Tibial nerve (tissue), 3 donors: ENCODE results near the gene LDAH.

Experiments
- CTCF ChIP-seq, 5 experiments: fragments of 200-600 bp in 3 of 5; fragments of 450-650 bp in 2 of 5; sonication (generic) in 3 of 5; IDR thresholded peaks; one replicate each; pipeline ENCODE4 v1.5.1; 2016 to 2019; ENCODE audit warnings: antibody characterized with exemption in 5 of 5, mild to moderate bottlenecking in 3 of 5, moderate library complexity in 2 of 5
- POLR2A ChIP-seq, 2 donors: fragments of 450-650 bp; IDR thresholded peaks; one replicate each; pipeline ENCODE4 v1.6.1; 2017; ENCODE audit warnings: antibody characterized with exemption in 2 of 2, mild to moderate bottlenecking in 2 of 2, moderate library complexity in 2 of 2

- TF ChIP-seq CTCF (IDR thresholded peaks at IDR 0.05): no peak
- no peak for TF ChIP-seq POLR2A (IDR thresholded peaks at IDR 0.05)
Measured at GRCh38 chr2:20653695-20654534, 169.0 kb downstream of the LDAH start.
